Glutamatergic neuron (in vitro differentiated cells): Measurements from ENCODE around the gene CCDC177. TPM values are rescaled to one million over a fixed set of nuclear protein-coding genes. Genes with fewer than 3 reads are reported as not detected.

Source experiments
- DNase-seq: peaks from one replicate; pipeline ENCODE4 v3.0.0; 2022
- H3K27ac Mint-ChIP-seq: one replicate; pipeline ENCODE4 v1.8.0; 2020; ENCODE audit warnings: mild to moderate bottlenecking, mixed read lengths, inconsistent platforms; ENCODE audit not compliant: unreplicated experiment
- H3K27me3 Mint-ChIP-seq: one replicate; pipeline ENCODE4 v1.8.0; 2020; ENCODE audit warnings: mild to moderate bottlenecking, moderate library complexity, mixed read lengths, inconsistent platforms; ENCODE audit not compliant: unreplicated experiment
- H3K36me3 Mint-ChIP-seq: one replicate; pipeline ENCODE4 v1.8.0; 2020; ENCODE audit warnings: mild to moderate bottlenecking, mixed read lengths, inconsistent platforms; ENCODE audit not compliant: unreplicated experiment
- H3K4me1 Mint-ChIP-seq: one replicate; pipeline ENCODE4 v1.8.0; 2020; ENCODE audit warnings: mild to moderate bottlenecking, low read depth, mixed read lengths, inconsistent platforms; ENCODE audit not compliant: unreplicated experiment
- H3K4me3 Mint-ChIP-seq: one replicate; pipeline ENCODE4 v1.8.0; 2020; ENCODE audit warnings: mild to moderate bottlenecking, mixed read lengths, inconsistent platforms; ENCODE audit not compliant: unreplicated experiment
- H3K9me3 Mint-ChIP-seq: one replicate; pipeline ENCODE4 v1.8.0; 2020; ENCODE audit warnings: mild to moderate bottlenecking, moderate library complexity, mixed read lengths, inconsistent platforms; ENCODE audit not compliant: unreplicated experiment
- CTCF ChIP-seq: fragments of 200-600 bp; sonication (generic); IDR thresholded peaks from one replicate; pipeline ENCODE4 v1.5.0; 2021; ENCODE audit not compliant: partially characterized antibody, unreplicated experiment
- long read RNA-seq: library from polyadenylated mRNA; unstranded; transcript quantifications from one replicate; pipeline ENCODE4 v2.0.0, GENCODE V29; 2020; ENCODE audit not compliant: unreplicated experiment
- total RNA-seq: library from RNA; stranded (reverse); fragmentation: NEBNext Ultra II Directional; extraction: Animal tissue kit (Norgen Biotek cat#: 25700); gene quantifications from one replicate; pipeline ENCODE4 v1.2.1, GENCODE V29; 2021; ENCODE audit not compliant: unreplicated experiment

CCDC177 gene
- 7.8 TPM for total RNA-seq
- long read RNA-seq, partial matches to known transcripts, result 0 of 1 reads
- long read RNA-seq, other reads (novel, unspliced or antisense), result 1 of 1 reads

DNA sequence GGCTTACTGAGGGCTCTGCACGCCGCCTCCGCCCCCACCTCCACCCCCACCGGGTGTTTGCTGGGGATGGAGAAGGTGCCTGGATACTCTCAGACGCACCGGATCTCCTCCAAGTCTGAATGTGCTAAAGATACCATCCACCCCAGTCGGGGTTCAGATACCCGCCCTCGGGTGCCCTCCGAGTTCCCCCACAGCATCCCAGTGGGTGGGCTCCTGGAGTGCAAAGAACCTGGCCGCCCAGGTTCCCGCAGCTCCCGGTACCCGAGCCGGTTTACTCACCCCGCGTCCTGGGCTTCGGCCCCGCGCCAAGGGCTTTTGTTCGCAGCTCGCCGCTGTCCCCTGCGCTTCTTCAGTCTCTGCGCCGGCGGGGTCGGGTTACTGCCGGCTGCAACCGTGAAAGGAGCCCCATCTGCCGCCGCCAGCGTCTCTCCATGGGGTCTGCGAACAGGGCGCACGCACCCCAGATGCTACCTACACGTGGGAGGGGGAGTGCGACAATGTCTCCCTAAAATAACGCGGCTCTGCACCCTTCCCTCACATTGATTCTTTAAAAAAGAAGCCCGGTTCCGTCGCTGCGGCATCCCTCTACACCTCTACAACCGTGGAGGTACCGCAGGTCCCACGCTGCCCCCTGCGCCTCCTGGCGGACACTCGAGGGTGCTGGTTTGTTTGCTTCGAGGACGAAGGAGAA lies at the start of gene CCDC177:
CCDC177 (minus strand) TSS at position 609 of the 691 bp plus-strand sequence. CDS start 1,249 bp downstream, outside the sequence.
- H3K27me3 Mint-ChIP-seq, result peaks cover 14% of the 10 kb centered on the region
- DNase-seq, result peak; percentile 91
- TF ChIP-seq CTCF, result peak; percentile 92
- peaks cover 13% of the 10 kb centered on the region for H3K4me1 Mint-ChIP-seq
- H3K36me3 Mint-ChIP-seq, result peaks cover 14% of the 10 kb centered on the region
- peak within 1 kb of the TSS; percentile 96 for H3K4me3 Mint-ChIP-seq
- peaks cover 12% of the 10 kb centered on the region for H3K9me3 Mint-ChIP-seq
- H3K27ac Mint-ChIP-seq, result peak within 1 kb of the TSS; percentile 97

DNA sequence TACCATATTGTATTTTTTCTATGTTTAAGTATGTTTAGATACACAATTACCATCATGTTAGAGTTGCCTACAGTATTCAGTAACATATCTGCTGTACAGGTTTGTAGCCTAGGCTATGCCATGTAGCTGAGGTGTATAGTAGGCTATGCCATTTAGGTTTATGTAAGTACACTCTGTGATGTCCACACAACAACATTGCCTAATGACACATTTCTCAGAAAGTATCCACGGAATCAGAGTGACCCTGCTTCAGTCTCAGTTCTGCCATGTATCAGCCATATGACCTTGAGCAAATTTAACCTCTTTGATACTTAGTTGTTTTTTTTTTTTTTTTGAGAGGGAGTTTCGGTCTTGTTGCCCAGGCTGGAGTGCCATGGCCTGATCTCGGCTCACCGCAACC lies 49.5 kb upstream of the CCDC177 start:
- no peak for DNase-seq
- Mint-ChIP-seq H3K27ac (no peak overlapping the region), H3K36me3 (no peaks in the 10 kb centered on the region), H3K9me3 (no peaks in the 10 kb centered on the region), H3K4me3 (no peak overlapping the region), H3K27me3 (peaks cover 2% of the 10 kb centered on the region), H3K4me1 (peaks cover 54% of the 10 kb centered on the region)
- TF ChIP-seq CTCF, result no peak

DNA sequence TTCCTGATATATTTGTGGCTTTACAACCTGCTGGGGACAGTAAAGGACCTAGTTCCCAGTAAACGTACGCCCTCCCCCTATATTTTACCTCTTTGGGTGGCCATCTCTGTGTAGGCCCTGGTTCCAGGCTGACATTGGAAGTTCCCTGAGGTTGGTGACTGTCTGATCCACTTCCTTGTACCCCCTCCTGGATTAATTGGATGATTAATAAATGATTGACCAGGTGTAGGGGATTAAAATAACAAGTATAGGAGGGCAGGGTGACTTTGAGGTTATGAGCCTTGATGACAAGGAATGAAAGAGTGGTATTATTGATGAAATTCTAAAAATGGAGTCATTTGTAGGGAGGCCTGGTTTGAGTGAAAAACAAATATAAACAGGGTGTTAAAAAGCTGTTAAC lies 46.3 kb upstream of the CCDC177 start:
- Mint-ChIP-seq H3K27ac (peak overlapping the region; percentile 77), H3K27me3 (peaks cover 3% of the 10 kb centered on the region), H3K36me3 (no peaks in the 10 kb centered on the region), H3K4me1 (peaks cover 67% of the 10 kb centered on the region), H3K4me3 (no peak overlapping the region), H3K9me3 (no peaks in the 10 kb centered on the region)
- no peak for TF ChIP-seq CTCF
- no peak for DNase-seq

- Mint-ChIP-seq H3K27ac (peak overlapping the region; percentile 19), H3K27me3 (peaks cover 3% of the 10 kb centered on the region), H3K9me3 (no peaks in the 10 kb centered on the region)
Measured at GRCh38 chr14:69620211-69620611, 45.5 kb upstream of the CCDC177 start.

More at GRCh38 chr14:69620211-69620611, 45.5 kb upstream of the CCDC177 start:
- Mint-ChIP-seq H3K4me1 (peaks cover 67% of the 10 kb centered on the region), H3K36me3 (no peaks in the 10 kb centered on the region), H3K4me3 (peak overlapping the region; percentile 12)
- no peak for DNase-seq
- TF ChIP-seq CTCF, result no peak
